Esophagus squamous epithelium (tissue), 4 donors: ENCODE measurements around the gene CDX4.

Experiments
- POLR2A ChIP-seq, 4 donors: fragments of 450-650 bp; IDR thresholded peaks; one replicate each; pipeline ENCODE4 v1.6.1; 2017; ENCODE audit warnings: antibody characterized with exemption in 4 of 4, mild to moderate bottlenecking in 4 of 4, moderate library complexity in 3 of 4
- TF ChIP-seq, protein P1 (sequence below), 6 experiments: fragments of 450-650 bp in 4 of 6; fragments of 200-600 bp in 2 of 6; sonication (generic) in 2 of 6; IDR thresholded peaks; one replicate each; pipeline ENCODE4 v1.5.1; 2016 to 2019; ENCODE audit warnings: antibody characterized with exemption in 6 of 6, mild to moderate bottlenecking in 4 of 6, moderate library complexity in 4 of 6

DNA sequence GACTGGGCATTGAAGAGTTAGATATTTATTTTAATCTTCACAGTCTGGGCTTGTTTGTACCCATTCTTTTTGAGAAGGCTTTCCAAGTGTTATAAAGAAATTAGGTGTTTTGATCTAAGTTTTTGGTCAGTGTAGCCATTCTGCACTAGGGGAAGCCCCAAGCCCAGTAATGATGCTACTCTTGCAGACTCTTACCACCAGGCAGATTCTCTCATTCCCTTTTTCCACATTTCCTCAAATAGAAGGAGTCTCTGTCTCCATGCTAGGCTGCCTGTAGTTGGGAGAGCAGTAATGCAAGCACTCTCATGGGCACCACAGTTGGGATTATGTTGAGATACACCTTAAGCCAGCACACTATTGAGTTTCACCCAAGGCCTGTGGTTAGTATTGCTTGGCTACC, 21.5 kb downstream of the CDX4 start:
- TF ChIP-seq, protein P1, sequence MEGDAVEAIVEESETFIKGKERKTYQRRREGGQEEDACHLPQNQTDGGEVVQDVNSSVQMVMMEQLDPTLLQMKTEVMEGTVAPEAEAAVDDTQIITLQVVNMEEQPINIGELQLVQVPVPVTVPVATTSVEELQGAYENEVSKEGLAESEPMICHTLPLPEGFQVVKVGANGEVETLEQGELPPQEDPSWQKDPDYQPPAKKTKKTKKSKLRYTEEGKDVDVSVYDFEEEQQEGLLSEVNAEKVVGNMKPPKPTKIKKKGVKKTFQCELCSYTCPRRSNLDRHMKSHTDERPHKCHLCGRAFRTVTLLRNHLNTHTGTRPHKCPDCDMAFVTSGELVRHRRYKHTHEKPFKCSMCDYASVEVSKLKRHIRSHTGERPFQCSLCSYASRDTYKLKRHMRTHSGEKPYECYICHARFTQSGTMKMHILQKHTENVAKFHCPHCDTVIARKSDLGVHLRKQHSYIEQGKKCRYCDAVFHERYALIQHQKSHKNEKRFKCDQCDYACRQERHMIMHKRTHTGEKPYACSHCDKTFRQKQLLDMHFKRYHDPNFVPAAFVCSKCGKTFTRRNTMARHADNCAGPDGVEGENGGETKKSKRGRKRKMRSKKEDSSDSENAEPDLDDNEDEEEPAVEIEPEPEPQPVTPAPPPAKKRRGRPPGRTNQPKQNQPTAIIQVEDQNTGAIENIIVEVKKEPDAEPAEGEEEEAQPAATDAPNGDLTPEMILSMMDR (IDR thresholded peaks at IDR 0.05), result no peak
- TF ChIP-seq POLR2A (IDR thresholded peaks at IDR 0.05), result no peak
